ENCODE data around the gene CDHR2.

CDHR2 gene

GRCh38 chr5:176574297-176574591 lies 25.1 kb downstream of the CDHR2 start:
- DNase-seq (ENCODE audit: low read depth in 1 of 2, low spot score in 1 of 2): no peak
- H3K27ac ChIP-seq (replicated peaks): no peak overlapping the region
- no peaks in the 10 kb centered on the region for H3K27me3 ChIP-seq (ENCODE audit: insufficient read depth, poor library complexity, severe bottlenecking)
- no peak overlapping the region for H3K4me3 ChIP-seq (replicated peaks; ENCODE audit: insufficient read depth, low read length)
- TF ChIP-seq REST (IDR thresholded peaks at IDR 0.05; ENCODE audit: insufficient replicate concordance, low read depth) (no peak), SPI1 (IDR thresholded peaks at IDR 0.05; ENCODE audit: borderline replicate concordance, low read depth) (no peak), GABPA (IDR thresholded peaks at IDR 0.05; ENCODE audit: low read depth) (no peak), CTCF (IDR thresholded peaks at IDR 0.05; ENCODE audit: insufficient read depth, low read length) (no peak), POLR2AphosphoS5 (IDR thresholded peaks at IDR 0.05; ENCODE audit: low read depth) (no peak)

- no peak overlapping the region for H3K4me3 ChIP-seq (replicated peaks; ENCODE audit: insufficient read depth, low read length)
- no peak for DNase-seq (ENCODE audit: low read depth in 1 of 2, low spot score in 1 of 2)
- TF ChIP-seq POLR2AphosphoS5 (IDR thresholded peaks at IDR 0.05; ENCODE audit: low read depth): no peak
- no peak for TF ChIP-seq CTCF (IDR thresholded peaks at IDR 0.05; ENCODE audit: insufficient read depth, low read length)
- no peak for TF ChIP-seq SPI1 (IDR thresholded peaks at IDR 0.05; ENCODE audit: borderline replicate concordance, low read depth)
- TF ChIP-seq REST (IDR thresholded peaks at IDR 0.05; ENCODE audit: insufficient replicate concordance, low read depth): no peak
- TF ChIP-seq GABPA (IDR thresholded peaks at IDR 0.05; ENCODE audit: low read depth): no peak
These were observed 25.9 kb downstream of the CDHR2 start for GRCh38 chr5:176575066-176575465.

GRCh38 chr5:176575488-176576422 lies 26.6 kb downstream of the CDHR2 start:
- Histone ChIP-seq H3K27me3 (ENCODE audit: insufficient read depth, poor library complexity, severe bottlenecking) (no peaks in the 10 kb centered on the region), H3K4me3 (replicated peaks; ENCODE audit: insufficient read depth, low read length) (no peak overlapping the region), H3K27ac (replicated peaks) (no peak overlapping the region)
- TF ChIP-seq POLR2AphosphoS5 (IDR thresholded peaks at IDR 0.05; ENCODE audit: low read depth) (no peak), CTCF (IDR thresholded peaks at IDR 0.05; ENCODE audit: insufficient read depth, low read length) (no peak), REST (IDR thresholded peaks at IDR 0.05; ENCODE audit: insufficient replicate concordance, low read depth) (no peak), GABPA (IDR thresholded peaks at IDR 0.05; ENCODE audit: low read depth) (no peak), SPI1 (IDR thresholded peaks at IDR 0.05; ENCODE audit: borderline replicate concordance, low read depth) (no peak)
- no peak for DNase-seq (ENCODE audit: low read depth in 1 of 2, low spot score in 1 of 2)

More at GRCh38 chr5:176575066-176575465, 25.9 kb downstream of the CDHR2 start:
- Histone ChIP-seq H3K27ac (replicated peaks) (no peak overlapping the region), H3K27me3 (ENCODE audit: insufficient read depth, poor library complexity, severe bottlenecking) (no peaks in the 10 kb centered on the region)
